GM12864 (cell line): ENCODE measurements around the gene ATXN10.
"Not testable (repeated sequence)": the region's sequence is repeated elsewhere in the genome, so short reads cannot be mapped to it uniquely, and the experiment has no call there.

ENCODE experiments used
- DNase-seq: peaks from one replicate; pipeline ENCODE4 v3.0.0-alpha.2; 2011; ENCODE audit warnings: low read depth
- H3K4me3 ChIP-seq: 2 replicates; pipeline ENCODE4 v1.5.1; 2011; ENCODE audit warnings: mild to moderate bottlenecking, low read depth, low read length, control low read depth
- CTCF ChIP-seq: IDR thresholded peaks from 2 replicates; pipeline ENCODE4 v1.5.1; 2011; ENCODE audit warnings: low read depth, mild to moderate bottlenecking, moderate library complexity, low read length, control low read depth, inconsistent platforms; ENCODE audit errors: missing control alignments

The ATXN10 gene

GRCh38 chr22:45680932-45681700 is 9.5 kb downstream of the ATXN10 start:
- TF ChIP-seq CTCF: no peak
- no peak overlapping the region for H3K4me3 ChIP-seq
- DNase-seq: no peak

GRCh38 chr22:45682064-45682463 is 10.4 kb downstream of the ATXN10 start:
- no peak overlapping the region for H3K4me3 ChIP-seq
- DNase-seq: no peak
- no peak for TF ChIP-seq CTCF

- not testable (repeated sequence) for DNase-seq, H3K4me3 ChIP-seq
Measured at GRCh38 chr22:45682773-45683172, 11.1 kb downstream of the ATXN10 start.

- no peak for TF ChIP-seq CTCF
- H3K4me3 ChIP-seq: no peak overlapping the region
- no peak for DNase-seq
Measured at GRCh38 chr22:45683248-45683647, 11.6 kb downstream of the ATXN10 start.

- TF ChIP-seq CTCF: no peak
- DNase-seq: no peak
- H3K4me3 ChIP-seq: no peak overlapping the region; the same call in 1 of the 2 replicates
Measured at GRCh38 chr22:45683680-45684079, 12.0 kb downstream of the ATXN10 start.

- no peak for TF ChIP-seq CTCF
- DNase-seq: no peak
- no peak overlapping the region for H3K4me3 ChIP-seq
Measured at GRCh38 chr22:45684169-45684568, 12.5 kb downstream of the ATXN10 start.

- no peak for TF ChIP-seq CTCF
- DNase-seq: no peak
- H3K4me3 ChIP-seq: no peak overlapping the region
Measured at GRCh38 chr22:45684752-45685574, 13.3 kb downstream of the ATXN10 start.
